A549 (cell line): ENCODE measurements around the gene CDH4.

ENCODE experiments used
- CEBPB ChIP-seq, 2 experiments: fragments of >200 bp in 1 of 2; sonication (Bioruptor Twin) in 1 of 2; formaldehyde crosslinking in 1 of 2; IDR thresholded peaks; 2 replicates each; pipeline ENCODE4 v1.6.1; 2012 to 2016
- ESRRA ChIP-seq: fragments of 150-350 bp; IDR thresholded peaks from 2 replicates; pipeline ENCODE4 v1.6.1; 2014; ENCODE audit warnings: mild to moderate bottlenecking, low read length, borderline replicate concordance
- JUN ChIP-seq, 2 experiments: fragments of >200 bp; sonication (Bioruptor Twin); formaldehyde crosslinking; IDR thresholded peaks; 2 replicates in 1 of 2; 3 replicates in 1 of 2; pipeline ENCODE4 v1.6.1; 2016 to 2017
- KDM1A ChIP-seq: fragments of 200-600 bp; sonication (generic); IDR thresholded peaks from 2 replicates; pipeline ENCODE4 v1.6.1; 2016; ENCODE audit warnings: low read depth, mild to moderate bottlenecking
- MAZ ChIP-seq: fragments of 150-350 bp; IDR thresholded peaks from 2 replicates; pipeline ENCODE4 v1.6.1; 2014; ENCODE audit warnings: antibody characterized with exemption, low read depth, low read length, borderline replicate concordance
- NR3C1 ChIP-seq: fragments of >200 bp; sonication (Bioruptor Twin); formaldehyde crosslinking; IDR thresholded peaks from 3 replicates; pipeline ENCODE4 v1.6.1; 2017
- PHF8 ChIP-seq: fragments of 200-600 bp; sonication (generic); IDR thresholded peaks from 2 replicates; pipeline ENCODE4 v1.6.1; 2016; ENCODE audit warnings: low read depth, mild to moderate bottlenecking, antibody characterized with exemption, moderate library complexity, borderline replicate concordance
- POLR2A ChIP-seq: IDR thresholded peaks from 2 replicates; pipeline ENCODE4 v1.6.1; 2012; ENCODE audit warnings: mild to moderate bottlenecking, low read length
- RAD21 ChIP-seq, 2 experiments: fragments of >200 bp in 1 of 2; sonication (Bioruptor Twin) in 1 of 2; formaldehyde crosslinking in 1 of 2; IDR thresholded peaks in 1 of 2; conservative IDR thresholded peaks in 1 of 2; 2 replicates in 1 of 2; 3 replicates in 1 of 2; pipeline ENCODE4 v1.6.1; 2012 to 2018; ENCODE audit warnings: inconsistent platforms in 1 of 2
- RCOR1 ChIP-seq: fragments of 150-350 bp; IDR thresholded peaks from 2 replicates; pipeline ENCODE4 v1.6.1; 2014; ENCODE audit warnings: antibody characterized with exemption, low read length, low read depth
- SMC3 ChIP-seq: fragments of >200 bp; sonication (Bioruptor Twin); formaldehyde crosslinking; IDR thresholded peaks from 3 replicates; pipeline ENCODE4 v1.6.1; 2018; ENCODE audit warnings: inconsistent platforms
- TF ChIP-seq, protein P1 (sequence below): fragments of >200 bp; sonication (Bioruptor Twin); formaldehyde crosslinking; IDR thresholded peaks from 3 replicates; pipeline ENCODE4 v1.5.1; 2016
- TF ChIP-seq, protein P2 (sequence below): fragments of 450-650 bp; IDR thresholded peaks from 2 replicates; pipeline ENCODE4 v1.6.1; 2014; ENCODE audit warnings: antibody characterized with exemption

DNA sequence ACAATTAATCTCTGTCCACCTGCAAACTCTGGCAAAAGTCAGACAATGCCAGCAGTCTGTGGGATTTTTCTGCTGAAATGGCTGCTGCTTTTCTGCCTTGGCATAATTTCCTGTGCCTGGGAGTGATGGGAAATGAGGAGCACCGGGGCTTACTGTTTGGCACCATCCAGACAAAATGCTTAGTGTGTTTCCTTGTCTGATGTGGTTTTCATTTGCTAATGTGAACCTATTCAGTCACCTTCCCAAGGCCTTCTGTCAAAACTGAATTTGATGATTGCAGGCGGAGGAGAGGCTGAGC lies 56.4 kb downstream of the CDH4 start:
- TF ChIP-seq, protein P1, sequence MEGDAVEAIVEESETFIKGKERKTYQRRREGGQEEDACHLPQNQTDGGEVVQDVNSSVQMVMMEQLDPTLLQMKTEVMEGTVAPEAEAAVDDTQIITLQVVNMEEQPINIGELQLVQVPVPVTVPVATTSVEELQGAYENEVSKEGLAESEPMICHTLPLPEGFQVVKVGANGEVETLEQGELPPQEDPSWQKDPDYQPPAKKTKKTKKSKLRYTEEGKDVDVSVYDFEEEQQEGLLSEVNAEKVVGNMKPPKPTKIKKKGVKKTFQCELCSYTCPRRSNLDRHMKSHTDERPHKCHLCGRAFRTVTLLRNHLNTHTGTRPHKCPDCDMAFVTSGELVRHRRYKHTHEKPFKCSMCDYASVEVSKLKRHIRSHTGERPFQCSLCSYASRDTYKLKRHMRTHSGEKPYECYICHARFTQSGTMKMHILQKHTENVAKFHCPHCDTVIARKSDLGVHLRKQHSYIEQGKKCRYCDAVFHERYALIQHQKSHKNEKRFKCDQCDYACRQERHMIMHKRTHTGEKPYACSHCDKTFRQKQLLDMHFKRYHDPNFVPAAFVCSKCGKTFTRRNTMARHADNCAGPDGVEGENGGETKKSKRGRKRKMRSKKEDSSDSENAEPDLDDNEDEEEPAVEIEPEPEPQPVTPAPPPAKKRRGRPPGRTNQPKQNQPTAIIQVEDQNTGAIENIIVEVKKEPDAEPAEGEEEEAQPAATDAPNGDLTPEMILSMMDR: no peak
- TF ChIP-seq CEBPB (IDR thresholded peaks at IDR 0.05) (no peak), SMC3 (no peak), PHF8 (no peak), MAZ (no peak), JUN (IDR thresholded peaks at IDR 0.05) (no peak), POLR2A (no peak), ESRRA (no peak), RAD21 (conservative IDR thresholded peaks at IDR 0.05 in 1 of 2, IDR thresholded peaks at IDR 0.05 in 1 of 2) (no peak), RCOR1 (no peak), KDM1A (no peak), NR3C1 (no peak)
- TF ChIP-seq, protein P2, sequence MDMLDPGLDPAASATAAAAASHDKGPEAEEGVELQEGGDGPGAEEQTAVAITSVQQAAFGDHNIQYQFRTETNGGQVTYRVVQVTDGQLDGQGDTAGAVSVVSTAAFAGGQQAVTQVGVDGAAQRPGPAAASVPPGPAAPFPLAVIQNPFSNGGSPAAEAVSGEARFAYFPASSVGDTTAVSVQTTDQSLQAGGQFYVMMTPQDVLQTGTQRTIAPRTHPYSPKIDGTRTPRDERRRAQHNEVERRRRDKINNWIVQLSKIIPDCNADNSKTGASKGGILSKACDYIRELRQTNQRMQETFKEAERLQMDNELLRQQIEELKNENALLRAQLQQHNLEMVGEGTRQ: no peak
